HG03135 (cell line): ENCODE results near the gene BLOC1S1.

Source experiments
- ATAC-seq: cut with Tn5 transposase; IDR thresholded peaks from one replicate; pipeline ENCODE4 v1.9.1; 2021; ENCODE audit warnings: mild to moderate bottlenecking, moderate library complexity; ENCODE audit not compliant: unreplicated experiment

Gene BLOC1S1

DNA sequence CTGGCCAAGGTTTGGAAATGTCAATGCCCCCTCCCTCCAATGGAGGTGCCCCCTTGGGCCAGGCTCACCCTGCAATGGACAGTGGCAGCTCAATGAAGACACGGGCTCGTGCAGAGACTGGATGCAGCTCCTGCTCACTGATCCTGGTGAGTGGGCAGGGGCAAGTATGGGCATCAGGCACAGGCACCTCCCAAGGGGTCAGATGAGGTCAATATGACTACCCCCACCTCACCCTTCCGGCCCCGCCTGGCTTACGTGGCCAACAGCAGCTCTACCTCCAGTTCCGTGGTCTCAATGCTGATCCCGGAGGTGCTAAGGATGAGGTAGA, 21.7 kb upstream of the BLOC1S1 start:
- ATAC-seq, result no peak

DNA sequence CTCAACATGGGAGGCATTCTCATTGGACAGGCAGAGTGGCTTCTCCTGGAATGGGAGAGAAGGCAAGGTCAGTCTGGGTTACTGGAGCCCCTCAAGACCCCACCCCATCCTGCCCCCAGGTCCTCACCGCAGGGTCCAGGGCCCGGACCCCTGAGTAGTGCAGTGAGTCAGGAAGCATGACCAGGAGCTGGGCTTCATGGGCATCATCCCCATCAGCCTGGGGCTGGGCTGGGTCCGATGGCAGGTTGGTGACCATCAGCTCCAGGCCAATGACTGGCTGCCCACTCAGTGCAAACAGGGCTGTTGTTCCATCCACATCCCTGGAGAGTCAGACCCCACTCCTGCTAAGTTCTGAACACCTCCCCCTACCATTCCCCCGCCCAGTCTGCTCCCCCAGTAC, 21.2 kb upstream of the BLOC1S1 start:
- no peak for ATAC-seq

DNA sequence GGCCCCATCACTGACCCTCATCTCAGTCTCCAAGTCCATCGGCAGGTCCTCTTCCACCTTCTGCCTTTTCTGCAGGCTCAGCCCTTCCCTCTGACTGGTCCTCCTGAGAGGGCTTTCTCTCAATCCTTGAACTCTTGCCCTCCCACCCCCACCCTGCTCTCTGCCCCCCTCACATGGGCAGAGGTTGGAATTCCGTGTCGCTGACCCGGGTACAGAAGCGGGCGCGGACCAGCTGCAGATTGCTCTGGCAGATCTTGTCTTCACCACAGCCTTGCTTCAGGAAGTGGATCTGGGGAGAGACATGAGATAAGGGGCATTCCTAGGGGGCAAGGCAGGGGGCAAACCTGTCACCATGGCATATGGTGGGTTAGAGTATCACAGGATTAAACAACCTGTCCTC, 20.5 kb upstream of the BLOC1S1 start:
- no peak for ATAC-seq

DNA sequence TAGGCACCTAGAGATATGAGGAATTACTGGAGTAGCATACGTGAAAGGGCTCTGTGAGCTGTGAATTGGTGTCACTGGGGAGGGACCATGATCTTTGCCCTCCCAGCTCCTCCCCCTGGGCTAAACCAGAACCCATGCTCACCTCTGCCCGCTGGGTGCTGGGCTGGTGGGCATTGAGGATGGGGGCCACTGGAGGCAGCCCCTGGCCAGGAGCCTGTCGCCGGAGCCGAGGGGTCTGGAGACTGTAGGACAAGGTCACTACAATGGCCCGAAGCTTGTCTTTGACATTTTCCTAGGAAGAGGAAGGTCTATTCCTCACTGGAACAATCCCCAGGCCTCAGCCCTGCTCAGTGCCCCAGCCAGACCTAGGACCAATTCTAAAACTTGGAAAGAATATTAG, 19.7 kb upstream of the BLOC1S1 start:
- no peak for ATAC-seq

DNA sequence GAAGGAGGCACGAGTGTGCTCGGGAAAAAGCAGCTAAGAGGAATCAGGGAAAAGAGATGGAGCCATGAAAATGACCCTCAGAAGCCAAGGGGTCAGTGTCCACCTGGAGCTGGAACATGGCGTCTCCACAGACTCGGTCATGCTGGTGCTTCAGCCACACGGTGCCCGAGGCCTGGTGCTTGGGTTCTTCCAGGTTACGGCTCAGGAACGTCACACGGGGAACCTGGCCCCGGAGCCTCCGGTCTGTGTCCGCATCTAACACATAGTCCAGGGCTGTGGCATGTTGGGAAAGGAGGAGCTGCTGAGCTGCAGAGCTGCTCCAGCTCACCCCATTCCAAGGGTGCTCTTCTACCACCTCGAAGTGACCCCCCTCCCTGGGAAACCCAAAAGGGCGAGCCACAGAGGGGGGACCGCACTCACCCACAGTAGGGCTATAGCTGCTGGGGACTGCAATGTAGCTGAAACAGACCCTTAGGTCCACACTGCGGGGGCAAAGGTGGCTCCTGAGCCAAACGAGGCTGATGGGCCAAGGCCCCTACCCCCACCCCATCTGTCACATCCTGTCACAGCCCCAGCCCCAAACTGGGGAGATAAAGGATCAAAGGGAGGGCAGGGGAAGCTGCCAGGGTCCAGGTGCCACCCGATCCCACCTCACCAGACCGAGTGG, 18.9 kb upstream of the BLOC1S1 start:
- no peak for ATAC-seq

DNA sequence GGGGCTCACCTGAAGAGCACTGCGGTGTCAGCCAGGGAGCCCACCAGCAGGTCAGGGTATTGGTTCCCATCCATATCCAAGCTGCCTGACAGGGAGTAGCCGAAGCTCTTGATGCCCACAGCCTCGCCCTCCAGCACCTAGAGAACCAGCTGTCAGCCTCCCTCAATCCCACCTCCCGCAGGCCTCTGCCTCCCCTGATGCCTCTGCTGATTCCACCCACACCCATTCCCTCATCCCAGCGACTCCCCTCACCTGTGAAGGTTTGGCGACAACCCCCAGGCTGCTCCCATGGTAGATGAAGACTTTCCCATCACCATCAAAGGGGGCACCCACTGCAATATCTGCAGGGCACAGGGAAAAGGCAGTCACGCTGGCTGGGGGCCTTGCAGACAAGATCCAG, 18.2 kb upstream of the BLOC1S1 start:
- ATAC-seq, result no peak

DNA sequence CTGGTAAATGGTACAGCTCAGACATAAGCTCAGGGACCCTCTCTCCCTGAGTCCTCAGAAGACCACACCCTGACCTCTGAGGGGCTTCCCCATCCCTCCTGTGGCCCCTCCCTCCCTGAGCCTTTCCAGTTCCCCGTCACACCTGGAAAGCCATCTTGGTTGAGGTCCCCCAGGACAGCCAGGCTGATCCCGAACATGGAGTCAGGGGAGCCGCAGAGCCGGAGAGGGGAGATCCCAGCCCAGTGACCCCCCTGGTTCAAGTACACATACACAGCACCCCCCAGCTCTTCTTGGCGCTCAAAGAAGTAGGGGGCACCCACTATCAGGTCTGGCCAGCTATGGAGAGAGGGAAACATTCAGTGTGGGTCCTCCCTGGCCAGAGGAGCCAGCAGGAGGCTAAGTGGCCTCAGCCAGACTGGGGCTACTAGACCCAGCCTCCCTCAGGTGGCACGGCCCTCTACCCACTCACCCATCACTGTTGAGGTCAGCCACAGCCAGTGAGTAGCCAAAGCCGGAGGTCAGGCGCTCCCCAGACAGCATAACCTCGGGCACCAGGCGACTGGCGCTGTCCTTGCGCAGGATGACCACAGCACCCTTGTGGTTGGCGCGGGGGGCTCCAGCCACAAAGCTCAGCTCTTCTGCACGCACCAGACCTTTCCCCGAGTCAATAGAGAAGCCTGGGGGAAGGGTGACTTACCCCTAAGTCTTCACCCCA, 17.4 kb upstream of the BLOC1S1 start:
- ATAC-seq, result no peak

DNA sequence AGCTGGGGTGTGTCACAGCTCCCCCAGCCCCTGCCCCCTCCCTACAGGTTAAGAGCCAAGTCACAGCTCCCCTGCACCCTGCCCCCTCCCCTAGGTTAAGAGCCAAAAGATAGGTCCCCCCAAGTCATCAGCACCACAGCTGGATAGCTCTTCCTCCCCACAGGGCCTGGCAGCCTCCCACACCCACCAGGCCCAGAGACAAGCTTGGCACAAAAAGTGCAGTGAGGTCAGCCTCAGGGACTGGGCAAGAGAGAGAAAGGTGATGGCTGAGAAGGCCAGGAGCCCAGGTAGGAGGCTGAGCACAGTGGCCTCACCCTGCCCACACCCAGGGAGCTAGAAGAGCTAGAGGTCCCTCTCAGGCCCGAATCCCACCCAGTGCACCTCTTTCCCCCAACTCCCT, 16.9 kb upstream of the BLOC1S1 start:
- ATAC-seq, result no peak

DNA sequence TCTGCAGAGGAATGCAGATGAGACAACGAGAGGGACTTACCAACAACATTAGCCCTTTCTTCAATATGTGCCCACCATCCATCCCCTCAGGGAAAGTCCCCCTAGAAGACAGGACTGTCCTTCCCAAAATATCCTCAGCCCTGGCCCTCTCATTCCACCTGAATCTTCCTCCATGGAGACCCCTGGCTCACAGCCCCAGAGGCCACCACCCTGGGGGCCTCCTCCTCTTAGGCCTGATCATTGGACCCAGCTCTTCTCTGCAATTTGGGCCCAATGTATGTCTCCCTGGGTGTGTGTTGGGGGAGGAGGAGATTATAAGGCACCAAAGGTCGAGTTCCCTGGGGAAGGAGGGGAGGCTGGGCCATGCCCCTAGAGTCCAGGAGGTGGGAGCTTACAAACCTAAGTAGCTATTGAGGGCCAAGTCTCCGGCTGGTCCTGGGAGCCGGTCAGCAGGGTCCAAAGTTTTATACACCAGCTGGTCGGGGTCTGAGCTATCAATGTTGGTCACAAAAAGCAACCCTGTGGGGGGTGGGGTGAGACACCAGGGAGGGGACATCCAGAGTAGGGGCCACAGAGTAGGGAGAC, 16.3 kb upstream of the BLOC1S1 start:
- no peak for ATAC-seq

DNA sequence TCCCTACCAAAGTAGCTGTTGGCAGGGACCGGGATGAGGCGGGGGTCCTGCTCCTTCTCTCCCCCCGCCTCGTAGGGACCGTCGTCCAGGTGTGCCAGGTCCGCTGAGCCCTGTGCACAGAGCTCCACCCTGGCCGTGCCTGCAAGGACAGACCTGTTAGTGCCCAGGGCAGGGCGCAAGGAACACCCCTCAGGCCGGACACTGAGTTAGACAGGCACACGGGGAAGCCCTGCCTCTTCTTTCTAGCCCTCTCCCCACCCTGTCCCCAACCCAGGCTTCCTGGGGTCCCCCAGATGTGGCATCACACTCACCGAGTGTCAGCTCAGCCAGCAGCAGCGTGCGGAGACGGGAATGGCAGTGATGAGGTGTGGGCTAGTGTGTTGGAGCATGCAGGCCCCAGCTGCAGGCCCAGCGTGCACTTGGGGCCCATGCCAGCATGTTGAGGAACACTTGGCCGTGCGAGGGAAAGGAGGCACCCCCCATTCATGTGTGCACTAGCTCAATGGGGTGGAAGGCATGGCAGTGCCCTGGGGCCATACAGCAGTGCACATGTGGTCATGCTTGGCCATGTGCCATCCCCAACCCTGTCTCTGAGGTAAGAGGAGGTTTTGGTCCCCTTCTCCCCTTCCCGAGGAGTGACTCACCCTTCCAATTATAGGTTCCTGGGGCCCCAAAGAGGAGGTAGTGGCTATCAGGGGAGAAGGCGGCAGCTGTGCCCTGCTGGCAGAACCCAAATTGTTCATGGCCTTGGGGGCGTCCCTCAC, 15.4 kb upstream of the BLOC1S1 start:
- ATAC-seq, result no peak

DNA sequence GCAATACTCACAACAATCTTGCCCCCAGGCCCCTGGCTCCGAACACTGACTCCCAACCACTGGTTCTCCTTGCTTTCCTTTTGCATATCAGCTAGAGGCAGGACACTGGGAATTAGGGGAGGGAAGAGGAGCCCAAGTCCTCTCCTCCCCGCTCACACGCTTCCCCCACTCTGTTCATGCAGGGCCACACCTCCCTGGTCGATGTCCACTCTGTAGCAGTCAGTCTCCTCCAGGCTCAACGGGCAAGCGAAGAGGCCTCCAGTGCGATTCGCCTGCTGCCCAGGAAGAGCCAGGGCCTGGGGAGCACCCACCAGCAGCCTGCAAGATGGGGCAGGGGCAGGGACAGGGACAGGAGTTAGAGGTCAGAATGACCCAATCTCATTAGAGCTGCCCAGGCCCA, 13.0 kb upstream of the BLOC1S1 start:
- no peak for ATAC-seq

DNA sequence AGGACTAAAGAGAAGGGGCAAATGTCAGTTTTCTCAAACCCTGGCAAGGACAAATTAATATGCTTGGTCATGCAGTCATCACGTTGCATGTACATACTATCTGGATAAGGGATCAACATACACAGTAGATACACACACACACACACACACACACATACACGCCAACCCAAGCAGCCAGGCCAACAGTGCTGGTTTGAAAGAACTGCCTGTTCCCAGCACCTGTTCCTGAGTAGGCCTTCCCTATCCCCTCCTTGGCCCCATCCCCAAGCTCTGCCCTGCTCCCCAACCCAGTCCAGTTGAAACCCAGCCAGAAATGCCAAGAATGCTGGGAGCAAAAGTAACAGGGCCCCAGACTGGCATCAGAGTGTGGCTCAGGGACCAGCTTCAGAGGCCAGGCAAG, 12.6 kb upstream of the BLOC1S1 start:
- no peak for ATAC-seq

DNA sequence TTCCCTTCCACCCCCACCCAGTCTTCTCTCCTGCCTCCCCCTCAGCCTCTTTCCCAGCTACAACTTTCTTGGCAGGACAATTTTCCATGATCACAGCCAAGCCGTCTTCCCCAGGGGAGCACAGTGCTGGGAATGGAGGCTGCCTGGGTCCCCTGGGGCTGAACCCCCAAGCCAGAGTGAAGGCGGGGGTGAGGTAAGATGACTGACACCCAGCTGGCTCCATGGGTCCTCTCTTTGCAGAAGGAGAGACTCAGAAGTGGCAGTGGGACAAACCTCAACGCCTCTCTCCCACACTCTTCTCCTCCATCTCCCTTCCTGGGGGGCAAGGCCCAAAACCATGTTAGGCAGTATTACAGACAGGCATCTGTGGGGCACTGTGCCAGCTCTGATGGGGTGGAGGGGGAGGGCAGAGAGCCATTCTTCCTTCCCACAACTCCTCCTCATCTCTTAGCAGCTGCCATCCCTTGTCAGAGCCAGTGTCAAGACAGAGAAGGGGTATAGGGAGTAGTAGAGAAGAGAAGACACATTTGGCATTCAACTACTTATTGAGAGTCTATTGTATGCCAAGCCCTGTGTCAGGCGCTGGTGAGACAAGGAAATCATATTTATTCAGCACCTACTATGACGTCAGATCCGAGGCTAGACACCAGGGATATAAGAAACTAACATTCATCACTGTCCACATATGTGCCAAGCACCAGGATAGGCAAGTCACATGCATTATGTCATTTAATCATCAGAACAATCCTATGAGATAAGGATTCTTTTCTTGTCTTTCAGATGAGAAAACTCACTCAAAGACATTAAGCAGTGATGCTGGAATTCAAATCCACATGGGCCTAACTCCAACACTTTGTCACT, 11.7 kb upstream of the BLOC1S1 start:
- ATAC-seq, result no peak

DNA sequence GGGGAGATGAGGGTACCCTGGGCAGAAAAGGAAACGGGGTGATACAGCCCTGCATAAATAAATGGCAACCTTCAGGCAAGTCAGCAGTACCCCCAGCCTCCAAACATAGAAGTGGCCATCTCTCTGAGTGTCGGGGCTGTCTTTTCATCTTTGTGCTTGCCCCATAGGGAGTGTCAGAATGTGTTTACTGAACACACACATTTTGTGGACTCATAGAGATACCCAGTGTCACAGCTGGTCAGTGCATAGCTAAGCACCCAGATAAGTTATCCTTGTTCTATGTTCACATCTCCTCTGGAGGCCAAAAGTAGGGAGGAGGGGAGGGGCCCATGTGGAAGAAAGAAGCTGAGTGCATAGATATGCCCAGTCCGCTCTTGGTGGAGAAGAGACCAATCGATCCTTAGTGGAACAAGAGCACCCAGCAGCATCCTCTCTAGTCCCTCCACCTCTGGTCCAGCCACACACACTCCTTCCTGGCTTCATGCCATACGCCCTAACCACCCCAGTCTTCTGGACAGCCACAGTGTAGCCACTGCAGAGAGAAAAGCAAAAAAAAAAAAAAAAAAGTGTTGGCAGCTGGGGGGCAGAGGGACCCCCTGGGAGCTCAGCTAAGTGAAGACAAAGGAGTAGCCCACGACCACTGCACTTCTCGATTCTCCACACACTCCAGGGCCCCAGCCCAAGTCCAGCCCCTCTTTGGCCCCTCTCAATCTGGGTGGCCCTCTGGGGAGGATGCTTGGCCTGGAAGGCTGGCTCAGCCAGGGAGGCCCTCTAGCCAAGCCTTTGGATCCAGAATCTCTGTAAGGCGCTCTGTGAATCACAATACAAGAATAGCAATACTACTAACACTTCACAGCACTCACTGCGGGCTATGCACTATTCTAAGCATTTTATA, 10.8 kb upstream of the BLOC1S1 start:
- ATAC-seq, result no peak

DNA sequence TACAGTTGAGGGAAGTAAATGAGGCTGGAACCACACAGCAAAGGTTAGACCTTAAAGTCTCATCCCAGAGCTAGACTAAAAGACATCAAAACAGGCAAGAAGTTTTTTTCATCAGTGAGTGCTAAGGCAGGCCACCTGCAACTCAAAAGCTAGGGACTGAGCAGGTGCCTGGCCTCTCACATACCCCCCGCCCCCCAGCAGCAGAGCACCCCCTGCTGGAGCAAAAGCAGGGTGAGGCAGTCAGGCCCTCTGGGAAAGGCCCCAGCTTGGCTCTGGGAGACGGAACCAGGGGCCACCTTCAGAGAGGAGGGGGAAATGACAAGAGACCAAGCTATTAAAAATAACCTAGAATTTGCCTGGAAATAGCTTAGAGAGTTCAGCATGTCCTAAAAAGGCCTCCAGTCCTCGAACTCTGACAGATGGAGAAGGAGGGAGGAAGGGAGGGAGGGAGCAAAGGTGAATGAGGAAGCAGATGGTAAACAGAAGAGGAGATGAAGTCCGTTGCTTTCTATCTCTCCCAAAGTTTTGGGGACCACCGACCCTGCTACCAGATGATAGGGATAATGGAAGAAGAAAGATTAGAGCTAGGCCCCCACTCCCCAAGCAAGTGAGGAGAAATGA, 10.0 kb upstream of the BLOC1S1 start:
- no peak for ATAC-seq

DNA sequence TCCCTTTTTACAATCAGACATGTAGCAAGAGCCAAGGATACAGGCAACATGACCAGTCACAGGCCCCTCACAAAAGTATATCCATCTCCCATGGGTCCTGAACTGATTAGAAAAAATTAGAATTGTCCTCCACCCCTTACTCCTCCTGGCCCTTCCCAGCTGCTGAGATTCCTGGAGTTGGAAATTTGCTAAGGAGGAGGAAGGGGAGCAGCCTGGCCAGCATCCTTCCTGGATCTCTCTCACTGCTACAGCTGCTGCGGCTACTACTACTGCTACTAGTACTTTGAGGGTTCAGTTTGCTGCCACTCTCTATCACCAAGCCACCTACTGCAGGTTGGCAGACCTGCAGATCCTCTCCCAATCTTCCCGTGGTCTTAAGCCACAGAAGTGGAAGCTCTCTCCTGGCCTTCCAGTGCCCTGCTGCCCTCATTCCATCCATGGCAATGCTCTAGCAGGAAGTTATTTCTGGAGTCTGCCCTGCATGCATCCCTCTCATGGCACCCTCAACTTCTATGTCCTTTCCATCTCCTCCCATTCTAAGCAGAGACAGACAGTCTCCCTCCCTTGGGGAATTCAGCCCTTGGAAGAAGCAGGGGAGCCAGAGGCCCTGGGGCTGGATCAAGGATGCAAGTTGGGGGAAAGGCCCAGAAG, 9.2 kb upstream of the BLOC1S1 start:
- no peak for ATAC-seq

DNA sequence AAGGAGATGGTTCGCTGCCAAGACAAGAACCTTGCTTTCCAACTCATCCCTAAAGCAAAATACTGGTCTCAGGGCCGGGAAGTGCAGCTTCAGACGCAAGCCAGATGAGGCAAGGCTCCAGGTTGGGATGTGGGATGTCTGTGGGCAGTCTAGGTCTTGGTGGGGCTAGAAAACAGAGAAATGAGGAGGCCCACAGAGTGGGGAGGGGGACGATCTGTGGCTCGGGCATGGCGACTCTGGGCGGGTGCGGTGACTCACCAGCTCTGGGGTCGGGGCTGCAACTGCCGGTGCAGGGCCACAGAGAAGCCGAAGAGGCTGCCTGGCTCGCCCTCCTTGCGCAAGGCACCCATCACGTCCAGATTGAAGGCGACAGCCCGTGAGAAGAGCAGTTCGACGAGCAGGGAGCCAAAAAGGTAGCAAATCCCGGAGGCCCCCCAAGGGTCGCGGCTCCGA, 8.6 kb upstream of the BLOC1S1 start:
- no peak for ATAC-seq

DNA sequence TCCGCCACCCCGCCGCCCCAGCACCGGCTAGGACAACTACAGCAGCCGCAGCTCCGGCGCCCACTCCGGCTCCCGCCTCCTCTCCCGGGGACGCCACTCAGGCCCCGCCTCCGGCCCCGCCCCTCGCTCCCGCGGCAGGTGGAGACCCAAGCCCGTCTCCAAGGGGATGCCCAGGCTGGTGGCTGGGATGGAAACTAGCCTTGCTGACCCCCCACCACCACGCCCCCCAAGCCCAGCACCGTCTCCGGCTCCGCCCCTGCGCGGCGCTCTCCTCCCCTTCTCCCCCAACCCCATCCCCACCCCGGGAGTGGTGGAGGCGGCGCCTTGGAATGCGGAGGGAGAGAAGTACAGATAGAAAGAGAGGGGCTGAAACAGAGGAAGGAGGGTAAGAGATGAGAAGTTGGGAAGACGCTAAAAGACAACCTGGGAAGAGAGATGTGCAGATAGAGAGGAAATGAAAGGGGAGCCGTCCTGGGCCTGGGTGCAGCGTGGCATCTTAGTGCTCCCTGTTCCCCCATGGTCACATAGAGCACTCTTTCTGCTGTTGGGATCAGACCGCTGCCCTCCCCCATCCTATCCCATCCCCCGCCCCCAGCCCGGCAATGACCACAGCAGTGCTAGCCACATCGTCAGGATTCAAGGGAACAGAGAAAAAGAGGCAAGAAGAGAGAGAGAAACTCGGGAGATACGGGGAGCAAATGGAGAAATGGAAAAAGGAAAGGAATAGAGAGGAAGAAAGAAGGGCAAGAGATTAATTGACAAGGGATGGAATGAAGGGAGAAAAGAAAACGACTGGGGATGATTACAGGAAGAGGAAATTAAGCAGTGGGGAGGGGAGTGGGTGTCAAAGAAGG, 7.8 kb upstream of the BLOC1S1 start, which contains the start of gene ITGA7:
Gene ITGA7, minus strand, starts transcription at position 64 of the 854 bp plus-strand sequence. CDS start 222 bp downstream, outside the sequence.
- no peak for ATAC-seq
